ENCODE results near the gene GNAQ.

Gene GNAQ

GRCh38 chr9:77843076-77843870 is 188.3 kb downstream of the GNAQ start:
- DNase-seq (ENCODE audit: low read depth, low spot score), result no peak
- H3K4me3 ChIP-seq (ENCODE audit: low read length), result no peak overlapping the region

DNA sequence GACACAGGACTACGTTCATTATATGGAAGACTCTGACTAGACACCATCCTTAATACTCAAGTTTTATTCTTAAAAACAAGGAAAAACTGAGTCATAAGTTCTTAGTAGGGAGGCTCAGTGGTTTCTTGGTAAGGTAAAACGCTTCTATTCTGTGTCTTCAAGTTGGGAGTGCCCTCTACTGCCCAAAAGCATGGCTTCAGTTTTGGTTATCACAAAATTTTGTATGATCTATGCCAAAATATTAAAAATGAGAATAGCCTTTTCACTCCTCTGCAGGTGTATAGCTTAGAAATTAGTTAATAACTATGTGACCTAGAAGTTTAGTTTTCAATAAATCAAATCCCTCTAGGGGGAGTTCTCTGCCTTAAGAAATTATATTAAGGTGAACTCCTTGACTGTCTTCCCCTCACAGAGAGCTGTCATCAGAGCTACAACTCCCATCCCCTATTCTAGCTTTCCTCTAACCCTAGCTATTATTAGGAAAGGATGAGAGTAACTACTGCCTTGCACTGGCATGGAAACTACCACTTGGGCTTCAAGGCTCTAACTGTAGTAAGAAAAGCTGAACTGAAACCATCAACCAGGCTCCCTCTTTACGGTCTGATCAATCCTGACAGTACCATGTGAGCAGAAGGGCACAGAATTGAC is 189.7 kb downstream of the GNAQ start:
- DNase-seq (ENCODE audit: low read depth, low spot score), result no peak
- no peak overlapping the region for H3K4me3 ChIP-seq (ENCODE audit: low read length)

GRCh38 chr9:77839459-77840140 is 192.0 kb downstream of the GNAQ start:
- H3K4me3 ChIP-seq (ENCODE audit: low read length), result no peak overlapping the region
- no peak for DNase-seq (ENCODE audit: low read depth, low spot score)

GRCh38 chr9:77838986-77839385 is 192.6 kb downstream of the GNAQ start:
- DNase-seq (ENCODE audit: low read depth, low spot score), result no peak
- no peak overlapping the region for H3K4me3 ChIP-seq (ENCODE audit: low read length)

DNA sequence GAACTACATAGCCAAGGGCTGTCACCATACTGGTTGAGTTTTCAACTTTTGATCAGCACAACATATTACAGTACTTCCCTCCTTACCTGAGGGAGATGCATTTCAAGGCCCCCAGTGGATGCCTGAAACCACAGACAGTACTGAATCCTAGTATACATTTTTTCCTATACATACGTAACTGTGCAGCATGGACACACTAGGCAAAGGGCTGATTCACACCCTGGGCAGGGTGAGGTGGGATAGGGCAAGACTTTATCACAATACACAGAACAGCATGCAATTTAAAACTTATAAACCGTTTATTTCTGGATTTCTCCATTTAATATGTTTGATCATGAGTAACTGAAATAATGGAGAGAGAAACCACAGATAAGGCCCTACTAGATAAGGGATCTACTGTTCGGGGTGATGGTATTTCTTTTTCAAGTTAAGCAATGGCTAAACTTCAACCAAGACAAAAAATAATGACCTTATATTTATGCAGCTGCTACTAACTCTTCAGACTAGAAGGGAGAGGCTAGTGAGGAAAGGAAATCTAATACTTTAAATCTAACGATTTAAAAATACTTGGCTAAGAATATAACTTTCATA is 196.6 kb downstream of the GNAQ start:
- DNase-seq (ENCODE audit: low read depth, low spot score), result no peak
- H3K4me3 ChIP-seq (ENCODE audit: low read length), result no peak overlapping the region

DNA sequence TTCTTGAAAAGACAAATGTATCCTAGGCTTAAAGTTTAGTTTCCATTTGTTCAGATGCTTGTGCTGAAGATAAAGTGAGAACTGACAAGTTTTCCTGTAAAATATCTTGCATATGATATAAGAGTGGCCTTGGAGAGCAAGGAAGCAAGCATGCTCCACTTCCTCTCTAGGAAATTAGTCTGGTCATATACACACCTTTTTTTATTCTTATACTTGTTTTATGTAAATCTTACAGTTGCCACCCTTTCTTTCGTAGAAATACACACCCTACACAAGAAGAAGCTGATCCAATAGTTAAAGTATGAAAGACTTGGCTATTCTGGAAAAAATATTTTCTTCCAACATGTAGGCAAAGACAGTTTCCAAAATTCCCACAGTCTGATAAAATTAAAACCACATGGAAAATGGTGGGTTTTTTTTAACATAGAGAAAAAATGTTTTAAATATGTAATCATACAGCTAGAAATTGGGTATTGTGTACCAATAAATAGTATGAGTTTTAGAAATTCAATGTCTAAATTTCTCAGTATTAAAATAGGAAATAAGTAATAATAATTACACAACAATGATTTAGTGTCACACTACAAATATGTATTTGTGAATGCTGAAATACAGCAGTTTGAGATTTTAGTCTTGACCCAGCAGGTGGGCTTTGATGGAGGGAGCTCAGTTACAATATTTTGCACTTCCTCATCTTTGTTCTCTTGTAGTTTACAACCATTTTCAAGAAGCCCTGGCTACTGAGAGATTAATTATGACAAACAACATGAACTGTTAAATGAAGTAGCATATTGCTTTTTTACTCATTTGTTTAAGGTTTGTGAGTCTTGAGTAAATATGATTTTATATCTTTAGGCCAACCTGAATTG is 197.8 kb downstream of the GNAQ start:
- DNase-seq (ENCODE audit: low read depth, low spot score), result no peak
- no peak overlapping the region for H3K4me3 ChIP-seq (ENCODE audit: low read length)

GRCh38 chr9:77832639-77833038 is 199.0 kb downstream of the GNAQ start:
- no peak overlapping the region for H3K4me3 ChIP-seq (ENCODE audit: low read length)
- no peak for DNase-seq (ENCODE audit: low read depth, low spot score)

GRCh38 chr9:77831781-77832180 is 199.8 kb downstream of the GNAQ start:
- no peak for DNase-seq (ENCODE audit: low read depth, low spot score)
- no peak overlapping the region for H3K4me3 ChIP-seq (ENCODE audit: low read length)

- DNase-seq (ENCODE audit: low read depth, low spot score), result no peak
- H3K4me3 ChIP-seq (ENCODE audit: low read length), result no peak overlapping the region
These were observed 200.9 kb downstream of the GNAQ start for GRCh38 chr9:77830618-77831285.

DNA sequence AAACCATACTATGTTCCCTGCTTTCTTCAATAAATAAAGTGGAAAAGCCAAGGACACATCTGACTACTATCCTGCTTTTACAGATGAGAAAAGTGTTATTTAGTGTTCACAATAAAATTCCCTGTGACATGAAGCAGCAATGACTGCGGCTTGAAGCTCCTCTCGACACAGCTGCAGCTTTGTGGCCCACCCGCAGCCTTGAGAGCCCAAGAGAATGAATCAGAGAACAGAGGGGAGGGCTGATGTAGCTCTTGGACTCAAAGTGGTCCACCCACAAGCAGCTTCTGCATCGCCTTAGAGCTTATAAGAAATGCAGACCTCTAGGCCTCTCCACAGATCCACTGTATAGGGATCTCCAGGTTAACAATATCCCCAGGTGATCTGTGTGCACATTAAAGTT is 202.2 kb downstream of the GNAQ start:
- no peak for DNase-seq (ENCODE audit: low read depth, low spot score)
- H3K4me3 ChIP-seq (ENCODE audit: low read length), result no peak overlapping the region

GRCh38 chr9:77827104-77827784 is 204.4 kb downstream of the GNAQ start:
- no peak overlapping the region for H3K4me3 ChIP-seq (ENCODE audit: low read length)
- DNase-seq (ENCODE audit: low read depth, low spot score), result peak; percentile 62

GRCh38 chr9:77826621-77827020 is 205.0 kb downstream of the GNAQ start:
- DNase-seq (ENCODE audit: low read depth, low spot score), result no peak
- no peak overlapping the region for H3K4me3 ChIP-seq (ENCODE audit: low read length)

GRCh38 chr9:77826116-77826515 is 205.5 kb downstream of the GNAQ start:
- DNase-seq (ENCODE audit: low read depth, low spot score), result no peak
- no peak overlapping the region for H3K4me3 ChIP-seq (ENCODE audit: low read length)

- no peak for DNase-seq (ENCODE audit: low read depth, low spot score)
- no peak overlapping the region for H3K4me3 ChIP-seq (ENCODE audit: low read length)
These were observed 206.2 kb downstream of the GNAQ start for GRCh38 chr9:77825361-77825760.

GRCh38 chr9:77820293-77820954 is 211.2 kb downstream of the GNAQ start:
- no peak for DNase-seq (ENCODE audit: low read depth, low spot score)
- no peak overlapping the region for H3K4me3 ChIP-seq (ENCODE audit: low read length)

GRCh38 chr9:77819657-77820056 is 212.0 kb downstream of the GNAQ start:
- H3K4me3 ChIP-seq (ENCODE audit: low read length), result no peak overlapping the region
- peak; percentile 51 for DNase-seq (ENCODE audit: low read depth, low spot score)

DNA sequence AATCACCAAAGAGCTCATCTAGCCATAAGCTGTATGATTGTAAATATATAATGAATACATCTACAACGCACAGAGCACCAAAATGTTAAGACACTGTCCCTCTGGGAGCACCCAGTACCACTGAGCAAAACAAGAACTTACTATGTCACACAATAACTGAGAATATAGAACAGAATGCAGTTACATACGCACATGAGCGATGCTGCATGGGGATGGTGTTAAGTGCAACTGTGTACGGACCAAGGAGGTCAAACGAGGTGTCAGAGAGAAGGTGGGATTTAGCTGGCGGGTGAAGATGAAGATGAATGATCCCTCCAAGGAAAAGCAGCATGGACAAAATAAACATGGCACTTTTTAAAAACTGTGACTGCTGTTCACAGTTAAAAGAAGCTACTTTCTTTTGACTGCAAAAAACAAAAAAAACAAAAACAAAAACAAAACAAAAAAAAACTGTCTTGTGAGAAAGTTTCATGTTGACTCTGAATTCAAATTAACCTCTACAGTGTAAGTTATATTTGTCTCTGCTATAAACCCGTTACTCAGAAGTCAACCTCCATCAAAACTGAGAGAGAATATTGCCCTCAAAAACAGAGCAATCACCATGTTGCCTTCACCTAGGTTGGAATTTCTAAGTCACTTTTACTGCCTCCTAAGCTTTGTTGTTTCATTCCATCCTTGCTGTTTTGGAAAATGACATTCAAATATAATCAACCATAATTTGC is 213.9 kb downstream of the GNAQ start:
- no peak overlapping the region for H3K4me3 ChIP-seq (ENCODE audit: low read length)
- DNase-seq (ENCODE audit: low read depth, low spot score), result no peak

Measured in Jurkat, Clone E6-1 (cell line).